Measurements from ENCODE around the gene MAP3K4.

The MAP3K4 gene

GRCh38 chr6:161152527-161152862 is 160.9 kb downstream of the MAP3K4 start:
- peaks cover 6% of the 10 kb centered on the region for H3K9me3 Mint-ChIP-seq (ENCODE audit: low read depth)

GRCh38 chr6:161152907-161153662 is 161.5 kb downstream of the MAP3K4 start:
- H3K27me3 Mint-ChIP-seq = no peaks in the 10 kb centered on the region
- peaks cover 11% of the 10 kb centered on the region for H3K9me3 Mint-ChIP-seq (ENCODE audit: low read depth)
- H3K4me3 Mint-ChIP-seq = no peak overlapping the region
- no peaks in the 10 kb centered on the region for H3K4me1 Mint-ChIP-seq (ENCODE audit: low read depth)
- peaks cover 11% of the 10 kb centered on the region for H3K36me3 Mint-ChIP-seq
- no peak overlapping the region for H3K27ac Mint-ChIP-seq

More at GRCh38 chr6:161152527-161152862, 160.9 kb downstream of the MAP3K4 start:
- Mint-ChIP-seq H3K27me3 (no peaks in the 10 kb centered on the region), H3K36me3 (peaks cover 15% of the 10 kb centered on the region), H3K27ac (no peak overlapping the region), H3K4me3 (no peak overlapping the region), H3K4me1 (ENCODE audit: low read depth) (no peaks in the 10 kb centered on the region)

GRCh38 chr6:161153725-161154124 is 162.2 kb downstream of the MAP3K4 start:
- no peaks in the 10 kb centered on the region for H3K27me3 Mint-ChIP-seq
- H3K4me1 Mint-ChIP-seq (ENCODE audit: low read depth) = no peaks in the 10 kb centered on the region
- no peak overlapping the region for H3K27ac Mint-ChIP-seq
- no peak overlapping the region for H3K4me3 Mint-ChIP-seq
- peaks cover 13% of the 10 kb centered on the region for H3K9me3 Mint-ChIP-seq (ENCODE audit: low read depth)
- peaks cover 13% of the 10 kb centered on the region for H3K36me3 Mint-ChIP-seq

- H3K4me3 Mint-ChIP-seq = no peak overlapping the region
- H3K27me3 Mint-ChIP-seq = no peaks in the 10 kb centered on the region
- H3K27ac Mint-ChIP-seq = no peak overlapping the region
- no peaks in the 10 kb centered on the region for H3K4me1 Mint-ChIP-seq (ENCODE audit: low read depth)
- H3K9me3 Mint-ChIP-seq (ENCODE audit: low read depth) = peaks cover 13% of the 10 kb centered on the region
- H3K36me3 Mint-ChIP-seq = peaks cover 15% of the 10 kb centered on the region
Observed at GRCh38 chr6:161154796-161155335, 163.3 kb downstream of the MAP3K4 start.

- H3K4me1 Mint-ChIP-seq (ENCODE audit: low read depth) = no peaks in the 10 kb centered on the region
- peaks cover 9% of the 10 kb centered on the region for H3K9me3 Mint-ChIP-seq (ENCODE audit: low read depth)
- no peak overlapping the region for H3K4me3 Mint-ChIP-seq
- H3K27me3 Mint-ChIP-seq = no peaks in the 10 kb centered on the region
- H3K27ac Mint-ChIP-seq = no peak overlapping the region
- H3K36me3 Mint-ChIP-seq = peaks cover 22% of the 10 kb centered on the region
Observed at GRCh38 chr6:161161121-161161520, 169.6 kb downstream of the MAP3K4 start.

- H3K4me1 Mint-ChIP-seq (ENCODE audit: low read depth) = no peaks in the 10 kb centered on the region
- H3K27ac Mint-ChIP-seq = no peak overlapping the region
- H3K27me3 Mint-ChIP-seq = no peaks in the 10 kb centered on the region
- H3K9me3 Mint-ChIP-seq (ENCODE audit: low read depth) = peaks cover 7% of the 10 kb centered on the region
- no peak overlapping the region for H3K4me3 Mint-ChIP-seq
- H3K36me3 Mint-ChIP-seq = peaks cover 17% of the 10 kb centered on the region
Observed at GRCh38 chr6:161161889-161162624, 170.5 kb downstream of the MAP3K4 start.

GRCh38 chr6:161162722-161163121 is 171.2 kb downstream of the MAP3K4 start:
- H3K36me3 Mint-ChIP-seq = peaks cover 15% of the 10 kb centered on the region
- H3K27me3 Mint-ChIP-seq = no peaks in the 10 kb centered on the region
- no peaks in the 10 kb centered on the region for H3K4me1 Mint-ChIP-seq (ENCODE audit: low read depth)
- peaks cover 6% of the 10 kb centered on the region for H3K9me3 Mint-ChIP-seq (ENCODE audit: low read depth)
- no peak overlapping the region for H3K27ac Mint-ChIP-seq
- no peak overlapping the region for H3K4me3 Mint-ChIP-seq

GRCh38 chr6:161163466-161164181 is 172.1 kb downstream of the MAP3K4 start:
- no peak overlapping the region for H3K4me3 Mint-ChIP-seq
- no peaks in the 10 kb centered on the region for H3K4me1 Mint-ChIP-seq (ENCODE audit: low read depth)
- H3K27ac Mint-ChIP-seq = no peak overlapping the region
- no peaks in the 10 kb centered on the region for H3K27me3 Mint-ChIP-seq
- H3K9me3 Mint-ChIP-seq (ENCODE audit: low read depth) = no peaks in the 10 kb centered on the region
- peaks cover 13% of the 10 kb centered on the region for H3K36me3 Mint-ChIP-seq

GRCh38 chr6:161164182-161164625 is 172.6 kb downstream of the MAP3K4 start:
- Mint-ChIP-seq H3K27me3 (no peaks in the 10 kb centered on the region), H3K4me3 (no peak overlapping the region), H3K36me3 (peaks cover 13% of the 10 kb centered on the region), H3K27ac (no peak overlapping the region), H3K4me1 (ENCODE audit: low read depth) (no peaks in the 10 kb centered on the region), H3K9me3 (ENCODE audit: low read depth) (no peaks in the 10 kb centered on the region)

GRCh38 chr6:161166176-161166575 is 174.6 kb downstream of the MAP3K4 start:
- no peaks in the 10 kb centered on the region for H3K4me1 Mint-ChIP-seq (ENCODE audit: low read depth)
- H3K4me3 Mint-ChIP-seq = no peak overlapping the region
- no peaks in the 10 kb centered on the region for H3K9me3 Mint-ChIP-seq (ENCODE audit: low read depth)
- H3K27ac Mint-ChIP-seq = no peak overlapping the region
- H3K36me3 Mint-ChIP-seq = peaks cover 11% of the 10 kb centered on the region
- no peaks in the 10 kb centered on the region for H3K27me3 Mint-ChIP-seq

- H3K27me3 Mint-ChIP-seq = no peaks in the 10 kb centered on the region
- H3K9me3 Mint-ChIP-seq (ENCODE audit: low read depth) = no peaks in the 10 kb centered on the region
- H3K27ac Mint-ChIP-seq = no peak overlapping the region
- peaks cover 11% of the 10 kb centered on the region for H3K36me3 Mint-ChIP-seq
- no peaks in the 10 kb centered on the region for H3K4me1 Mint-ChIP-seq (ENCODE audit: low read depth)
- no peak overlapping the region for H3K4me3 Mint-ChIP-seq
Observed at GRCh38 chr6:161166677-161167076, 175.1 kb downstream of the MAP3K4 start.

All from activated naive CD8-positive, alpha-beta T cell (primary cell).